Large intestine (tissue), 3 donors: ENCODE results near the gene GAL3ST2. TPM values are rescaled to one million over a fixed set of nuclear protein-coding genes. Genes with fewer than 3 reads are reported as not detected.
"Not testable (repeated sequence)": the region's sequence is repeated elsewhere in the genome, so short reads cannot be mapped to it uniquely, and the experiment has no call there.

Source experiments
- DNase-seq, 2 donors: peaks; one replicate each; pipeline versions ENCODE4 v3.0.0 to v3.0.0-alpha.2; 2013
- H3K27ac ChIP-seq: one replicate; pipeline ENCODE4 v1.5.1; 2013; ENCODE audit warnings: low read length
- H3K27me3 ChIP-seq: 2 replicates; pipeline ENCODE4 v1.6.1; 2013; ENCODE audit warnings: low read length; ENCODE audit not compliant: control insufficient read depth, insufficient read depth
- H3K36me3 ChIP-seq: 2 replicates; pipeline ENCODE4 v1.6.1; 2013; ENCODE audit warnings: low read length; ENCODE audit not compliant: control insufficient read depth, insufficient read depth
- H3K4me1 ChIP-seq: one replicate; pipeline ENCODE4 v1.6.1; 2013; ENCODE audit warnings: low read length; ENCODE audit not compliant: control insufficient read depth, insufficient read depth
- H3K4me3 ChIP-seq: one replicate; pipeline ENCODE4 v1.5.1; 2013; ENCODE audit warnings: low read length
- H3K9me3 ChIP-seq: one replicate; pipeline ENCODE4 v1.6.1; 2013; ENCODE audit warnings: mild to moderate bottlenecking, low read depth, low read length, moderate library complexity; ENCODE audit not compliant: control insufficient read depth
- WGBS: methylation state at CpG from one replicate; pipeline ENCODE4 v1.1.5; 2013; ENCODE audit warnings: low lambda C conversion rate; ENCODE audit not compliant: insufficient coverage; 5-methylcytosine and 5-hydroxymethylcytosine counted together
- polyA plus RNA-seq: library from polyadenylated mRNA; unstranded; fragments of 120-200 nt; gene quantifications from one replicate; pipeline ENCODE4 v1.2.1, GENCODE V29; 2013

The GAL3ST2 gene
- polyA plus RNA-seq, 1 donor: 0.31 TPM

GRCh38 chr2:241823531-241824437 is 47.2 kb downstream of the GAL3ST2 start:
- WGBS: 86% methylated on average over 1 of the region's 45 CpGs
- H3K27me3 ChIP-seq, DNase-seq, H3K36me3 ChIP-seq, H3K4me3 ChIP-seq, H3K4me1 ChIP-seq, H3K27ac ChIP-seq, H3K9me3 ChIP-seq: not testable (repeated sequence)

- Histone ChIP-seq H3K4me1 (no peaks in the 10 kb centered on the region), H3K27ac (no peak overlapping the region), H3K4me3 (no peak overlapping the region), H3K9me3 (peaks cover 6% of the 10 kb centered on the region), H3K27me3 (no peaks in the 10 kb centered on the region), H3K36me3 (no peaks in the 10 kb centered on the region)
- 86% methylated on average over 2 of the region's 2 CpGs for WGBS
- DNase-seq: no peak
Observed at GRCh38 chr2:241827394-241827793, 50.8 kb downstream of the GAL3ST2 start.

GRCh38 chr2:241833101-241833663 is 56.6 kb downstream of the GAL3ST2 start:
- H3K27me3 ChIP-seq: peaks cover 10% of the 10 kb centered on the region
- H3K27ac ChIP-seq: no peak overlapping the region
- 86% methylated on average over 4 of the region's 13 CpGs for WGBS
- no peak for DNase-seq
- no peaks in the 10 kb centered on the region for H3K4me1 ChIP-seq
- peaks cover 2% of the 10 kb centered on the region for H3K9me3 ChIP-seq
- no peaks in the 10 kb centered on the region for H3K36me3 ChIP-seq
- H3K4me3 ChIP-seq: no peak overlapping the region

GRCh38 chr2:241833756-241834526 is 57.3 kb downstream of the GAL3ST2 start:
- not testable (repeated sequence) for DNase-seq, H3K9me3 ChIP-seq, H3K4me3 ChIP-seq, H3K36me3 ChIP-seq, H3K27ac ChIP-seq, H3K4me1 ChIP-seq
- 80% methylated on average over 1 of the region's 28 CpGs for WGBS
- H3K27me3 ChIP-seq: peaks cover 12% of the 10 kb centered on the region

- 91% methylated on average over 4 of the region's 10 CpGs for WGBS
- Histone ChIP-seq H3K36me3 (no peaks in the 10 kb centered on the region), H3K4me3 (no peak overlapping the region), H3K27ac (no peak overlapping the region), H3K4me1 (no peaks in the 10 kb centered on the region), H3K27me3 (peaks cover 12% of the 10 kb centered on the region), H3K9me3 (peaks cover 2% of the 10 kb centered on the region)
- DNase-seq: no peak
Observed at GRCh38 chr2:241834527-241835210, 58.0 kb downstream of the GAL3ST2 start.

GRCh38 chr2:241835611-241836010 is 59.0 kb downstream of the GAL3ST2 start:
- Histone ChIP-seq H3K9me3 (peaks cover 2% of the 10 kb centered on the region), H3K4me3 (no peak overlapping the region), H3K4me1 (no peaks in the 10 kb centered on the region), H3K27me3 (peaks cover 12% of the 10 kb centered on the region), H3K27ac (no peak overlapping the region), H3K36me3 (no peaks in the 10 kb centered on the region)
- no peak for DNase-seq
- WGBS: no CpG with 5 or more reads among the region's 4 CpGs

GRCh38 chr2:241836292-241836691 is 59.7 kb downstream of the GAL3ST2 start:
- WGBS: 91% methylated on average over 4 of the region's 6 CpGs
- DNase-seq: no peak
- no peaks in the 10 kb centered on the region for H3K4me1 ChIP-seq

GRCh38 chr2:241837197-241837965 is 60.8 kb downstream of the GAL3ST2 start:
- H3K36me3 ChIP-seq: no peaks in the 10 kb centered on the region
- no CpG with 5 or more reads among the region's 13 CpGs for WGBS
- no peak overlapping the region for H3K4me3 ChIP-seq
- H3K27me3 ChIP-seq: peaks cover 12% of the 10 kb centered on the region
- H3K27ac ChIP-seq: no peak overlapping the region
- H3K9me3 ChIP-seq: no peaks in the 10 kb centered on the region
- no peaks in the 10 kb centered on the region for H3K4me1 ChIP-seq
- no peak for DNase-seq

More at GRCh38 chr2:241836292-241836691, 59.7 kb downstream of the GAL3ST2 start:
- H3K27me3 ChIP-seq: peaks cover 12% of the 10 kb centered on the region
- H3K27ac ChIP-seq: no peak overlapping the region
- H3K36me3 ChIP-seq: no peaks in the 10 kb centered on the region
- no peak overlapping the region for H3K4me3 ChIP-seq
- peaks cover 2% of the 10 kb centered on the region for H3K9me3 ChIP-seq

GRCh38 chr2:241841181-241842066 is 64.8 kb downstream of the GAL3ST2 start:
- H3K36me3 ChIP-seq: no peaks in the 10 kb centered on the region
- H3K27ac ChIP-seq: no peak overlapping the region
- peaks cover 22% of the 10 kb centered on the region for H3K27me3 ChIP-seq
- H3K9me3 ChIP-seq: peaks cover 6% of the 10 kb centered on the region
- no peak overlapping the region for H3K4me3 ChIP-seq
- DNase-seq: no peak
- WGBS: no CpG with 5 or more reads among the region's 28 CpGs
- no peaks in the 10 kb centered on the region for H3K4me1 ChIP-seq
